Spleen (tissue), 11 donors: ENCODE measurements around the gene FSTL5. TPM values are rescaled to one million over a fixed set of nuclear protein-coding genes. Genes with fewer than 3 reads are reported as not detected.

ENCODE experiments used
- DNase-seq: peaks from one replicate; pipeline ENCODE4 v3.0.0-alpha.2; 2020
- H3K27ac ChIP-seq, 8 donors: fragments of 200-600 bp; sonication (generic) in 7 of 8; 1 replicate in 4 of 8; 2 replicates in 4 of 8; pipeline versions ENCODE4 v1.5.0 to v1.8.0; 2016 to 2021; ENCODE audit warnings: inconsistent platforms in 4 of 8, mild to moderate bottlenecking in 4 of 8, moderate library complexity in 1 of 8
- H3K27me3 ChIP-seq, 7 donors: fragments of 200-600 bp; sonication (generic) in 6 of 7; replicated peaks in 1 of 7; 1 replicate in 4 of 7; 2 replicates in 3 of 7; pipeline versions ENCODE4 v1.5.0 to v1.8.0; 2016 to 2021; ENCODE audit warnings: inconsistent platforms in 3 of 7, mild to moderate bottlenecking in 1 of 7
- H3K36me3 ChIP-seq, 6 donors: fragments of 200-600 bp; sonication (generic) in 5 of 6; 1 replicate in 4 of 6; 2 replicates in 2 of 6; pipeline versions ENCODE4 v1.5.0 to v1.8.0; 2016 to 2021; ENCODE audit warnings: inconsistent platforms in 2 of 6
- H3K4me1 ChIP-seq, 6 donors: fragments of 200-600 bp; sonication (generic) in 5 of 6; 1 replicate in 3 of 6; 2 replicates in 3 of 6; pipeline versions ENCODE4 v1.5.0 to v1.8.0; 2016 to 2021; ENCODE audit warnings: inconsistent platforms in 3 of 6
- H3K4me3 ChIP-seq, 8 donors: fragments of 200-600 bp; sonication (generic) in 7 of 8; 1 replicate in 4 of 8; 2 replicates in 4 of 8; pipeline versions ENCODE4 v1.5.0 to v1.8.0; 2016 to 2021; ENCODE audit warnings: inconsistent platforms in 4 of 8, mild to moderate bottlenecking in 4 of 8, moderate library complexity in 2 of 8
- H3K9me3 ChIP-seq, 8 donors: fragments of 200-600 bp; sonication (generic) in 7 of 8; 1 replicate in 4 of 8; 2 replicates in 4 of 8; pipeline versions ENCODE4 v1.5.0 to v1.8.0; 2016 to 2021; ENCODE audit warnings: inconsistent platforms in 4 of 8
- CTCF ChIP-seq, 11 experiments: fragments of 200-600 bp in 7 of 11; fragments of 450-650 bp in 4 of 11; sonication (generic) in 4 of 11; IDR thresholded peaks in 8 of 11; conservative IDR thresholded peaks in 3 of 11; 1 replicate in 7 of 11; 2 replicates in 4 of 11; pipeline versions ENCODE4 v1.4.0 to v1.8.0; 2016 to 2021; ENCODE audit warnings: antibody characterized with exemption in 11 of 11, inconsistent platforms in 4 of 11, mild to moderate bottlenecking in 1 of 11
- POLR2A ChIP-seq, 3 donors: fragments of 450-650 bp; IDR thresholded peaks; one replicate each; pipeline ENCODE4 v1.5.1; 2017; ENCODE audit warnings: antibody characterized with exemption in 3 of 3, mild to moderate bottlenecking in 1 of 3
- POLR2AphosphoS5 ChIP-seq, 3 donors: sonication (generic); formaldehyde crosslinking; IDR thresholded peaks; one replicate each; pipeline ENCODE4 v1.5.1; 2017; ENCODE audit warnings: antibody characterized with exemption in 3 of 3
- WGBS, 5 donors: extraction: QIAGEN DNeasy Blood & Tissue Kit in 3 of 5; methylation state at CpG; one replicate each; pipeline versions ENCODE4 v1.1.5 to v1.1.7; 2013 to 2018; 5-methylcytosine and 5-hydroxymethylcytosine counted together
- intact Hi-C: fragments of 100-400 bp; cut with DNase I; formaldehyde crosslinking; loops from one replicate; pipeline ENCODE4 v1.15.0; 2023; ENCODE audit warnings: low total_unique reads
- polyA plus RNA-seq, 3 donors: library from polyadenylated mRNA; stranded (reverse); fragments of 200-250 nt; gene quantifications; one replicate each; pipeline ENCODE4 v1.2.1, GENCODE V29; 2013
- total RNA-seq, 7 donors: library from RNA; depleted of rRNA in 3 of 7; stranded (reverse); fragments of >200 nt in 3 of 7; fragmentation: NEBNext Ultra II Directional in 4 of 7; extraction: Animal tissue kit (Norgen Biotek cat#: 25700) in 4 of 7; gene quantifications; one replicate each; pipeline versions ENCODE4 v1.1.0 to v1.2.1, GENCODE V29; 2016 to 2021
- donor health status: healthy with polysubstance abuse.
- donor health status: DM: no; HTN: no; CAD: no; lungs with moderate emphysema.
- donor health status: DM: no; HTN: no; CAD: no.
- donor health status: Bipolar disorder and iron deficiency.
- donor health status: healthy.
- donor health status: DM: no; HTN: no; CAD: no.
- donor health status: DM: yes; HTN: yes; CAD: no.

FSTL5 gene
- total and polyA plus RNA-seq, 10 donors, result 0.02 TPM; not detected in 9

- DNase-seq, result no peak
- intact Hi-C loops, result no loop called here
- H3K4me1 ChIP-seq, result no peaks in the 10 kb centered on the region
- H3K36me3 ChIP-seq, result no peaks in the 10 kb centered on the region
- no peak overlapping the region for H3K27ac ChIP-seq
- TF ChIP-seq CTCF (IDR thresholded peaks at IDR 0.05 in 8 of 11, conservative IDR thresholded peaks at IDR 0.05 in 3 of 11) (no peak), POLR2AphosphoS5 (IDR thresholded peaks at IDR 0.05) (no peak), POLR2A (IDR thresholded peaks at IDR 0.05) (no peak)
- peaks cover 0 to 31% (median 22%) of the 10 kb centered on the region in 8 donors for H3K9me3 ChIP-seq
- H3K27me3 ChIP-seq, result no peaks in the 10 kb centered on the region
- WGBS, 5 donors, result 81 to 91% (median 84%) methylated on average over 3 to 4 of the region's 4 CpGs
- H3K4me3 ChIP-seq, result no peak overlapping the region
Observed at GRCh38 chr4:161792991-161793390, 370.8 kb downstream of the FSTL5 start.

GRCh38 chr4:161791796-161792556 lies 371.8 kb downstream of the FSTL5 start:
- no peaks in the 10 kb centered on the region for H3K4me1 ChIP-seq
- no peak overlapping the region for H3K4me3 ChIP-seq
- DNase-seq, result peak; percentile 66
- peaks cover 0 to 31% (median 22%) of the 10 kb centered on the region in 8 donors for H3K9me3 ChIP-seq
- no peak for TF ChIP-seq CTCF (IDR thresholded peaks at IDR 0.05 in 8 of 11, conservative IDR thresholded peaks at IDR 0.05 in 3 of 11)
- TF ChIP-seq POLR2AphosphoS5 (IDR thresholded peaks at IDR 0.05), result no peak
- no peak for TF ChIP-seq POLR2A (IDR thresholded peaks at IDR 0.05)
- H3K27ac ChIP-seq, result no peak overlapping the region
- 84 to 100% (median 91%) methylated on average over 3 to 13 of the region's 13 CpGs for WGBS, 5 donors
- no peaks in the 10 kb centered on the region for H3K36me3 ChIP-seq
- H3K27me3 ChIP-seq, result no peaks in the 10 kb centered on the region
- intact Hi-C loops, result no loop called here

GRCh38 chr4:161767116-161767515 lies 396.7 kb downstream of the FSTL5 start:
- no peaks in the 10 kb centered on the region for H3K4me1 ChIP-seq
- no peak overlapping the region for H3K4me3 ChIP-seq
- WGBS, 5 donors, result 56 to 77% (median 69%) methylated on average over 5 of the region's 5 CpGs
- intact Hi-C loops, result no loop called here
- H3K9me3 ChIP-seq, result peaks cover 0 to 6% (median 0%) of the 10 kb centered on the region in 8 donors
- TF ChIP-seq POLR2AphosphoS5 (IDR thresholded peaks at IDR 0.05), result no peak
- TF ChIP-seq CTCF (IDR thresholded peaks at IDR 0.05 in 8 of 11, conservative IDR thresholded peaks at IDR 0.05 in 3 of 11), result no peak
- no peak for TF ChIP-seq POLR2A (IDR thresholded peaks at IDR 0.05)
- no peak overlapping the region for H3K27ac ChIP-seq
- DNase-seq, result no peak
- H3K36me3 ChIP-seq, result no peaks in the 10 kb centered on the region
- H3K27me3 ChIP-seq, result no peaks in the 10 kb centered on the region

- TF ChIP-seq POLR2AphosphoS5 (IDR thresholded peaks at IDR 0.05) (no peak), CTCF (IDR thresholded peaks at IDR 0.05 in 8 of 11, conservative IDR thresholded peaks at IDR 0.05 in 3 of 11) (no peak), POLR2A (IDR thresholded peaks at IDR 0.05) (no peak)
- Histone ChIP-seq H3K4me3 (no peak overlapping the region), H3K4me1 (no peaks in the 10 kb centered on the region), H3K27me3 (no peaks in the 10 kb centered on the region), H3K27ac (no peak overlapping the region), H3K36me3 (no peaks in the 10 kb centered on the region), H3K9me3 (peaks cover 0 to 6% (median 0%) of the 10 kb centered on the region in 8 donors)
- 87 to 95% (median 91%) methylated on average over 1 of the region's 1 CpG for WGBS, 5 donors
- no peak for DNase-seq
- intact Hi-C loops, result no loop called here
Observed at GRCh38 chr4:161762796-161763195, 401.0 kb downstream of the FSTL5 start.
